Myocyte (in vitro differentiated cells): ENCODE measurements around the gene ZMYM4. TPM values are rescaled to one million over a fixed set of nuclear protein-coding genes. Genes with fewer than 3 reads are reported as not detected.

Experiments used
- DNase-seq: peaks from one replicate; pipeline ENCODE4 v3.0.0-alpha.2; 2012; ENCODE audit warnings: low read depth
- total RNA-seq: library from RNA; depleted of rRNA; stranded (reverse); fragments of >200 nt; gene quantifications from 2 replicates; pipeline ENCODE4 v1.2.3, GENCODE V29; 2014

The ZMYM4 gene
- total RNA-seq, 1 donor from 2014 or later, result 33.3 TPM

DNA sequence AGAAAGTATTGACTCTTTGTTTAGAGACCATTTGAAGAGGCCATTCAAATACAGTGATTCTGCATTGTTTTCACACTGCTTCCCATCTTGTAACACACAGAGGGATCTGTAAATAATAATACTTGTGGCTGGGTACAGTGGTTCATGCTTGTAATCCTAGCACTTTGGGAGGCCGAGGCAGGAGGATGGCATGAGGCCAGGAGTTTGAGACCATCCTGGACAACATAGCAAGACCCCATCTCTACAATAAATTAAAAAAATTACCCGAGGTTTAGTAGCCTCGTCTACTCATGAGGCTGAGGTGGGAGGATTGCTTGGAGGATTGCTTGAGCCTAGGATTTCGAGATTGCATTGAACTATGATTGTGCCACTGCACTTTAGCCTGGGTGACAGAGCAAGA, 5.7 kb downstream of the ZMYM4 start:
- no peak for DNase-seq

DNA sequence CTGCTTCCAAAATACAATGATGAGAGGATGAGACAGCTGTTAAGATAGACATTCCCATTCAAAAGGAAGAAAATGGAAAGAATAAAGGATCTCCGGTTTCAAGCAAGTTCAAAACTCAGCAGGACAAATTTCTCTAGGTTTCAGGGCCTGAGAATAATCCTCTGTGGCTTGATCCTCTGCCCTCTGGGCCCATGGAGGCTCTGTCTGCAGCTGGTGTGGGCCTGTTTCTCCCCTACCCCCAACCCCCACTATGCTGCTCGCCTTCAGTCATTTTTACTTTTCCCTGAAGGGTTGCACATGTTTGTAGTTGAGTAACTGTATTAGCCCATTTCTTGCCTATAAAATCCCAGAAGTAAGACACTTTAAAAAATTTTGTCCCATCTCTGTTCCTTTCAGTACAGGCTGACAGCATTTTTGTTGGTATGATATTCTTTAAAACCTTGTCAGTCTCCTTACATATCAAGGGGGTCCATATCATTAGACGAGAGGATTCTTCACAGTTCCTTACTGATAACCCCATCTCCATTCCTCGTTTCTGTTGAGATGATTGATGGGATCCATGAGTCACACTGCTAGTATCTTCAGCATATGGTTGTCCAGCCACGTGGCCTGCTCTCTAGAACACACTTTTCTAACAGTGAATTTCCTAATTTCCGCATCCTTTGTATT, 10.5 kb downstream of the ZMYM4 start:
- peak; percentile 74 for DNase-seq

DNA sequence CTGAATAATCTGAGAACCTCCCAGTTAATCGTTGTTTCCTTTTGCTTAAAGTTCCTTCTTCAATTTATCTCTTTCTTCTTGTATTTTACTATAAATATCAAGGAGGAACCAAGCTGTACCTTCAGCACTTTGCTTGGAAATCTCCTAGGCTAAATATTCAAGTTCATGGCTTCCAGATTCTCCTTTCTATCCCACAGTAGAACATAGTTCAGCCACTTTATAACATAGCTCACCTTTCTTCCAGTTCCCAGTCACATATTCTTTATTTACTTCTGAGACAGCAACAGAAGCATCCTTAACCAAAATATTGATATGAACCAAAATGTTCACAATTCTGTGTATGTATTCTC, 11.0 kb downstream of the ZMYM4 start:
- no peak for DNase-seq

DNA sequence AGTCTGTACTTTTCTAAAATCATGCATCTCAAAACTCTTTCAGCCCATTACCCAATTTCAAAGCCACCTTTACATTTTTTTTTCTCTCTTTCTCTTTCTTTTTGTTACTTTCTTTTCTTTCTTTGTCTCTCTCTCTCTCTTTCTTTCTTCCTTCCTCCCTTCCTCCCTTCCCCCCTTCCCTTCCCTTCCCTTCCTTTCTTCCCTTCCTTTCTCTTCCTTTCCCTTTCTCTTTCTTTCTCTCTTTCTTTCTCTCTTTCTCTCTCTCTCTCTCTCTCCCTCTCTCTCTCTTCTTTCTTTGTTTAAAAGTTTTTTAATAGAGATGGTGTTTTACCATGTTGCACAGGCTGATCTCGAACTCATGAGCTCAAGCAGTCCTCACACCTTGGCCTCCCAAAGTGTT, 11.5 kb downstream of the ZMYM4 start:
- DNase-seq, result no peak

DNA sequence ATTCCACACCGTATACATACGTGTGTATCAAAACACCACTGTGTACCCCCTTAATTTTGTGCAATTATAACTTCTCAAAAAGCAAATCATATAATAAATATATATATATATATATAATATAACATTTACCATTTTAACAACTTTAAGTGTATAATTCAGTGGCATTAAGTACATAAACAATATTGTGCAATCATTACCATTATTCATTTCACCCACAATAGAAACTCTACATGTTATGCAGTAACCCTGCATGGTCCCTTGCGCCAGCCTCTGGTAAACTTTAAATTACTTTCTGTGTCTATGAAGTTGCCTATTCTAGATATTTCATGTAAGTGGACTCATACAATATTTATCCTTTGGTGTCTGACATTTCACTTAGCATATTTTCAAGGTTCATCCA, 13.1 kb downstream of the ZMYM4 start:
- DNase-seq, result no peak

DNA sequence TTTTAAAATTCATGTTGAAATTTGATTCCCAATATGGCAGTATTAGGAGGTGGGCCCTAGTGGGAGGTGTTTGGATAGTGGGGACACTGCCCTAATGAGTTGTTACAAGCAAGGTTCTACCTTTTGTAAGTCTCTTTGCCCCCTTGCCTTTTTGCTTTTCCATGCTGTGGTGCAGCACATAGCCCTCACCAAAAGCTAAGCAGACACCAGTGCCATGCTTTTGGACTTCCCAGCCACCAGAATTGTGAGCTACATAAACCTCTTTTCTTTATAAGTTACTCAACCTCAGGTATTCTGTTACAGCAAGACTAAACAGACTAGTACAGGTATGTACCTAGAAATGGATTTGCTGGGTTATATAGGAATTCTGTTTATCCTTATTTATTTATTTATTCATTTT, 13.7 kb downstream of the ZMYM4 start:
- DNase-seq, result no peak

DNA sequence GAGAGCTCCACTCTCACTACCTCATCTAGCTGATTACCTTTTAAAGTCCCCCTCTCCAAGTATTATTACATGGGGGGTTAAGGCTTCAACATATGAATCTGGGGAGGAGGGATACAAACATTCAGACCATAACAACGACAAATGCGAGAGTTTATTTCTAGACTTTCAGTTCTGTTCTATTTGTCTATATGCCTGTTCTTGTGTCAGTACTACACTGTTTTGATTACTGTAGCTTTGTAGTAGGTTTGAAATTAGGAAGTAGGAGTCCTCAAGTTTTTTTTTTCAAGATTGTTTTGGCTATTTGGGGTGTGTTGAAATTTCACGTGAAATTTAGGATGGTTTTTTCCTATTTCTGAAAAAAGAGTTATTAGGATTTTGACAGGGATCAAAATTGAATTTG, 16.3 kb downstream of the ZMYM4 start:
- DNase-seq, result no peak

DNA sequence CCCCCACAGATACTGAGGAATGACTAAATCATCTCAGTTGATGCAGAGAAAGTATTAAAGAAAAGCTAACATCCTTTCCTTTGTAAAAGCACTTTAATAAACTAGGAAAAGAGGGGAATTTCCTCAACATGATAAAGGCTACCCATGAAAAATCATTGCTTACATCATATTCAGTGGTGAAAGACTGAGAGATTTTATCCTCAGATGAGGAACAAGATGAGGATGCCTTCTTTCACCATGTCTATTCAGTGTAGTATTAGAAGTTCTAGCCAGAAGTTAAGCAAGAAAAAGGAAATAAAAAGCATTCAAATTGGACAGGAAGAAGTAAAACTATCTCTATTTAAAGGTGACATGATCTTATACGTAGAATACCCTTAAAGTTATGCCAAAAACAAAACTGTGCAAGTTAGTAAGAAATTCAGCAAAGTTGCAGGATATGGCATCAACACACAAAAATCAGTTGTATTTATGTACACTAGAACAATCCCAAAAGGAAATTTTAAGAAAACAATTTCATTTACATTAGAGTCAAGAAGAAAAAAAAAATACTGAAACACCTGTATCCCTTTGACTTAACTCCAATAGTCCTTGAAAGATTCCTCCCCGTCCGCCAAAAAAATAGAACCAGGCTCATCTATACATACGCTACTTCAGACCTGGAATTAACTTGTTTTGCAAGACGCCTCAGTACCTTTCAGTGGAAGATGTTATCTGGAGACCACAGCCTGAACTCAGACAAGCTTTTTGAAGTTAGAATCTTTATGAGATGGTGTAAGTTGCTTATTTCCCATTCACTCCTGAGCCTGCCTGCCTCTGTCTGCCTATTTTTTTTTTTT, 17.5 kb downstream of the ZMYM4 start:
- no peak for DNase-seq

DNA sequence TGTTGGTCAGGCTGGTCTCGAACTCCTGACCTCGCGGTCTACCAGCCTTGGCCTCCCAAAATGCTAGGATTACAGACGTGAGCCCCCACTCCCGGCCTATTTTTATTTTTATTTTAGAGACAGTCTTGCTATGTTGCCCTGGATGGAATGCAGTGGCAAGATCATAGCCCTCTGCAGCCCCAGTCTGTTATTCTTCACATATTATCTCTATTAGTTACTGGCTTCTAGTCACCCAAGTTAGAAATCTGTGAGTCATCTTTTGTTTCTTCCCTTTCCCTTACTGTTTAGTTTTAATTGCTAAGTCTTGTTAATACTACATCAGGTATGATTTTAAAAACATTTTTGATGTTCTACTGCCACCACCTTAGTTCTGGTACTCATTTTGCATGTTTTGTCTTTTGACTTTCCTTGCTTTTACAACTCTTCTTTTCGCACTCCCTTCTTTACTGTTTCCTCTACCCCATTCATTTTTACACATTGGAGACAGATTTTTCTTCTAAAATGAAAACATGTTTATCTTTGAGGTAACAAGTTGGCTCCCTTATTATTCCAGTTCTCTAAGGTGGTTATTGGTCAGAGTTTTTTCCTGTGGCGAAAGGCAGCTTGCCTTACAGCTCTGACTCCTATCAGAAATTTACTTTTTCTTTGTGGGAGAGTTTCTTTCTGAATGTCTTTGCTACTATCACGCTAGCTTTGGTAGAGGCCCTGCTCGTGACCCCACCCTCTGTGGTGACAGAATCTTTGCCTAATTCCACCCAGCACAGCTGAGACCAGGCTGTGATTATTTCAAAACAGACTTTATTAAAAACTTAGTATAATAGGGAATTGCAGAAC, 19.5 kb downstream of the ZMYM4 start:
- peak; percentile 56 for DNase-seq

DNA sequence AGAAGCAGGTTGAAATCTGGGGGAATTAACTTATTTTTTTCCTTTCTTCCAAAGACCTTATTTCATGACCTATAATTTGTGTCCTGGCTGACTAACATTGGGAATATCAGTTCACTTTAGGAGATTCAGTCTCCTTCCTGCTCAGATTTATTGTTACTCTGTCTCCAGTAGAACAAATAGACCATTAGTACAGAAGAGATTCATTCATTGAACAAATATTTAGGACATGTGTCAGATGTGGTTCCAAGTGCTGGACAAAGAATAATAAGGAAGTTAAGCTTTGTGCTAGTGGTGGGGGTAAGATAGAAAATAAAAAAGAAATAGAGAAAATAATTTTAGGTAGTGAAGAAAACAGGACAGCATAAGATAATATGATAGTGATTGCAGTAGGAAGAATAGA, 20.3 kb downstream of the ZMYM4 start:
- peak; percentile 30 for DNase-seq

DNA sequence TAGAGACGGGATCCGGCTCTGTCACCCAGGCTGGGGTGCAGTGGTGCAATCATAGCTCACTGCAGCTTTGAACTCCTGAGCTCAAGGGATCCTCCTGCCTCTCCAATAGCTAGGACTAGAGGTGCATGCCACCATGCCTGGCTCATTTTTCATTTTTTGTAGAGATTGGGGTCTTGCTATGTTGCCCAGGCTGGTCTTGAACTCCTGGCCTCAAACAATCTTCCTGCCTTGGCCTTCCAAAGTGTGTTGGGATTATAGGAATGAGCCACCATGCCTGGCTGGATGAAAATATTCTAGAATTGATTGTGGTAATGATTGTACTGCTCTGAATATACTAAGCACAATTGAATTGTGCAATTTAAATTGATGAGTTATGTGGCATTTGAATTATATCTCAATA, 21.9 kb downstream of the ZMYM4 start:
- DNase-seq, result no peak

DNA sequence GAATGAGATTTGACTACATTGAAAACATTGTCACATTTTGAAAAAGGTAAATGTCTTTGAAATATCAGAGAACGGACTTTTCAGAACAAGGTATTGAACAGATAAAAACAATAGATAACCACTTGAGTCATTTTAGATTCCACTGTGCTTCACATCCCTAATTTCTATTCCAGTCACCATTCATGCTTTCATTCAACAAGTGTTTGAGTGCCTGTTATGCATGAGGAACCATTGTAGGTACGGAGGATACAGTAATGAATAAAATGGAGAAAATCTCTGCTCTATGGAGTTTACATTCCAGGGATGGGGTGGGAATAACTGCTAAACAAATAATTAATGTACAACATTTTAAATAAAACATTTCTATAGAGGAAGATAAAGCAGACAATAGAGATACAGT, 26.3 kb downstream of the ZMYM4 start:
- DNase-seq, result no peak

DNA sequence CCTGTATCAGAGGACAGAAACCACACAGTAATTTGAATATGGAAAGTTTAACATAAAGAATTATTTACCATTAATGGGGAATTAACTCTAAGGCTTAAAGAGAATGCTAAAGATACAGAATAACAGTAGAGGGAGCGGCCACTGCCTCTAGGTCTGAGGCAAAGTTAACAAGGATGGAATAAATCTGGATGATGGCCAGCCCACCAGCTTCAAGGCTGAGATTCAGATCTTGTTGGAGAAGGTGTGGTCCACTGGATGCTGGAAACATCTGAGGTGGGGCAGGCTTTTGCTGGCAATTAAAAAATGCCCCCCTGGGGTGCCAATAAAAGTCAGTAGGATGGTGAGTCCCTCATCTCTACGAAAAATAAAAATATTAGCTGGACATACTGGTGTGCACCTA, 29.4 kb downstream of the ZMYM4 start:
- DNase-seq, result no peak

DNA sequence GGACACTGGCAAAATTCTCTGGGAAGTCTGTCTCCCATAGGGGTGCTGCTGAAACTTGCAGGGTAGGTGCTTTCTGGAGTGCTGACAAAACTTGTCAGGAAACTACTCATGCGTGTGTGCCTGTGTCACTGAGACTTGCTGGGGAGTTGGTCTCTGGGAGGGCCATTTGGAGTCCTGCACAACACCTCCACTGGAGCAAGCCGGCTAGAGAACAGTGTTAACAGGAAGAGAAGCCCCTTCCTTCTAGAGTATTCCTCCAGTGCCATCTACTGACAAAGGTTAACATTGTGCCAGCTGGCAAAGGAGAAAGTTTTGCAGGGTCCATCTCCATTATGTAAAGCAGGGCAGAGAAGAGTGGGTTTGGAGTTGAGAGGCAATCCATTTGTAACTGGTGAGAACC, 30.0 kb downstream of the ZMYM4 start:
- peak; percentile 61 for DNase-seq

DNA sequence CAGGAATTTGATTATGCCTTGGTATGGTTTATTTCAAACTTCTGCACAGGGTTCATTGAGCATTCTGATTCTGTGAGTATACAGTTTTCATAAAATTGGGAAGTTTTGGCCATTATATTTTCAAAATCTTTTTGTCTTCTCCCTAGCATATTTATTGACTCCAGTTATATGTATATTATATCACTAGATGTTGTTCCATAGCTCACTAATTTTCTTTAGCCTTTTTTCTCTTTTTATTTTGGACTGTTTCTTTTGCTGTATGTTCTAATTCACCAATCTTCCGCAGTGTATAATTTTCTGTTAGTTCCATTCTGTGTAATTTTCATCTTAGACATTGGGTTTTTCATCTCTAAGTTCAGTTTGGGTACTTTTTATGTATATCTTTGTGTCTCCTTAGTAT, 31.9 kb downstream of the ZMYM4 start:
- no peak for DNase-seq

DNA sequence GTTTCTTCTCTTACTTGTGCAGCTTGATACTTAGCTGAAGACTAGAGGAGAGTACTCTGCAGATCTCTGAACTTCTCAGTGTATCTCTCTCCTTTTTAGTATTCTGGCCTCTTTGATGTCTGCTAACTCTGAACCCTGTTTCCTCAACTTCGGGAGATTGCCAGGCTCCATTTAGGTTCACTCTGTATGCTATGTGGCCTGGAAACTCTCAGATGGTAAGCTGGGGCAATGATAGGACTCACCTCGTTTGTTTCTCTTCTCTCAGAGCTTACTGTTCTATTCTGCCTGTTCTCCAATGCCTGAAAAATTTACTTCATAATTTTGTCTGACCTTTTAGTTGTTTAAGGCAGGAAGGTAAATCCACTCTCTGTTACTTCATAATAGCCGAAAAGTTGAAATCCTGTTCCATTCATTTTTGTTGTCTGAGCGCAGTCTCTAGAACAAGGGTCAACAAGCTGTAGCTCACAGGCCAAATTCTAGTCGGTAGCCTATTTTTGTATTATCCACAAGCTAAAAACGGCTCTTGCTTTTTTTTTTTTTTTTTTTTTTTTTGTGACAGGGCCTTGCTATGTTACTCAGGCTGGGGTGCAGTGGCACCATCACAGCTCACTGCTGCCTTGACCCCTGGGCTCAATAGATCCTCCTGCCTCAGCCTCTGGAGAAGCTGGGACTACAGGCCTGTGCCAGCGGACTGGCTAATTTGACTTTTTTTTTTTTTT, 33.3 kb downstream of the ZMYM4 start:
- no peak for DNase-seq

DNA sequence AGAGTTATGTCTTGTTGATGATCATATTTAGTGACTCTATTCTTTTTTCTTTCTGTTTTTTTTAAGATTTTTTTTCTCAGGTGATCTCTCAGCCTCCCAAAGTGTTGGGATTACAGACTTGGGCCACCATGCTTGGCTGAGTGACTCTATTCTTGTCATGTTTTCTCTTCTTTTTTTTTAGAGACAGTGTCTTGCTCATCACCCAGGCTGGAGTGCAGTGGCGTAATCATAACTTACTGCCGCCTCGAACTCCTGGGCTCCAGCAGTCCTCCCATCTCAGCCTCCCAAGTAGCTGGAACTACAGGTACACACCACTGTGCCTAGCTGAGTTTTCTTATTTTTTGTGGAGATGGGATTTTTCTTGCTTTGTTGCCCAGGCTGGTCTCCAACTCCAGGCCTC, 36.9 kb downstream of the ZMYM4 start:
- DNase-seq, result no peak

DNA sequence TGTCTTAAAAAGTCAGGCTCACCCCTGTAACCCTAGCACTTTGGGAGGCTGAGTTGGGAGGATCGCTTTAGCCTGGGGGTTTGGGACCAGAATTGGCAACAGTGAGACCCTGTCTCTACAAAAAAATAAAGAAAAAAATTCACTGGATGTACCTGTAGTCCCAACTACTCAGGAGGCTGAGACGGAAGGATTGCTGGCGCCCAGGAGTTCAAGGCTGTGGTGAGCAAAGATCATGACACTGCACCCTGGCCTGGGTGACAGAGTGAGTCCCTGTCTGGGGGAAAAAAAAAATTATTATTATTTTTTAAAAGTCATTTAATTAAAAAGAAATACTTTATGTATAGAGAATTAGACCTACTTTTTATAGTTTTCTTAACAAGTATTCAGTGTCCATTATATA, 47.1 kb downstream of the ZMYM4 start:
- DNase-seq, result no peak

DNA sequence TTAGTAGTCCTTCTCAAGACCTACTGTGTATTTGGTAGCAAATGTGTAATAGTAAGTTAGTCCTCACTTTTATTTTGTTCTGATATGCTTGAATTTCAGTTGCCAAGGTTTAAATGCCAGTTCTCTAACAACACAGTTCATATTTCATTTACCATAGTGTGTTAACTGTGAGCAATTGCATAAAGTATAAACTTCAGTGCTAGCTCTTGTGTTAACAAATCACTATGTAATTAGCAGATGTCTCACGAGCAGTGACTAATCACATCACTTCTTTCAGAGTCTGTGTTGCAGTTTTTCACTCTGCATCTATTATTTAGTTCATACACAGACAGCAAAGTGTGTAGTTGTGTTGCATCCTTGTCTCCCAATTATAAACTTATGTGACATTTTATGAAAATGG, 47.8 kb downstream of the ZMYM4 start:
- no peak for DNase-seq

DNA sequence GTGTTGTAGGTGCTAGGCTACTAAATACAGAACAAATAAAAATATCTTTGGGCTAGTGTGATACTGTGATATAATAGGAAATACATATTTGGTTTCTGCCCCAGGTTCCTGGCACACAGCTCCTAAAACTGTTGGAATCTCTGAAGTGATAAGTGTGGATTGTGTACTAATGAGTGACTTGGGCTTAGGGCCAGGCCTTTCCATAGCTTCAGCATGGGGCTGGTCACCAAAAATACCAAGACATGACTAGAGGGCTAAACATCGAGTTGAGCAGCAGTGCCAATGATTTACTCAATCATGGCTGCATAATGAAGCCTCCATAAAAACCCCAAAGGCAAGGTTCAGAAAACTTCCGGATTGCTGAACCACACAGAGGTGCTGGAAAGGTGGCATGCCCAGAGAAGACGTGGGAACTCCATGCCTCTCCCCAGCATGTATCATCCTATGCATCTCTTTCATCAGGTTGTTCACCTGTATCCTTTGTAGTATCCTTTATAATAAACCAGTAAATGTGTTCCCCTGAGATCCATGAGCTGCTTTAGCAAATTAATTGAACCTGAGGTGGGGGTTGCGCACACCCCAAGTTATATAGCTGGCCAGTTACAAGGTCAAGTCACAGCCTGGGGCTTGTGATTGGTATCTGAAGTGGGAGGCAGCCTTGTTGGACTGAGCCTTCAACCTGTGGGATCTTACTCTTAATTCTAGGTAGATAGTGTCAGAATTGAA, 51.6 kb downstream of the ZMYM4 start:
- no peak for DNase-seq

DNA sequence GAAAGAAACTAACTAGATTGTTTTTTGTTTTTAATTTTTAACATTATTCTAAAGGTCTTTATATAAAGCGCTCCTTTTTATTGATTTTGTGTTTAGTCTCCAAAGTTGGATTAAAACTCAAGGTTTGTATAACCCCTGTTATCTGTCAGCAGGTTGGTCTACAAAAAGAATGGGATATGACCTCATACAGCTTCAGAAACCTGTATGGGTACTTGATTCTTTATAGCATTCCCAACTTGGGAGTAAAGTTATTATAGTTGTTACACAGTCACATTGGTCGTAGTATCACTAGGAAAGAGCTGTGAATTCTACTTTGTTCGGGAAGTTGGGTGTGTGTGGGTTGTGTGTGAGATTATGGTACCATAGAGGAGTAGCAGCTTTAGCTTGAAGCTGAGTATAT, 52.4 kb downstream of the ZMYM4 start:
- DNase-seq, result no peak
